GM12878 (cell line): ENCODE data around the gene NR2F1.

Experiments used
- CHD4 ChIP-seq: fragments of 200-600 bp; sonication (generic); IDR thresholded peaks from 2 replicates; pipeline ENCODE4 v1.6.1; 2016; ENCODE audit warnings: mild to moderate bottlenecking
- MTA3 ChIP-seq: IDR thresholded peaks from 2 replicates; pipeline ENCODE4 v1.6.1; 2012; ENCODE audit warnings: low read length, inconsistent platforms, borderline replicate concordance
- POLR2A ChIP-seq: IDR thresholded peaks from 2 replicates; pipeline ENCODE4 v1.6.1; 2011; ENCODE audit warnings: low read depth, mild to moderate bottlenecking, low read length
- SP1 ChIP-seq: IDR thresholded peaks from one replicate; pipeline ENCODE4 v1.6.1; 2011; ENCODE audit warnings: low read depth, low read length
- TF ChIP-seq, protein P1 (sequence below), 3 experiments: IDR thresholded peaks in 2 of 3; conservative IDR thresholded peaks in 1 of 3; 2 replicates each; pipeline ENCODE4 v1.5.1; 2011; ENCODE audit warnings: low read depth in 3 of 3, low read length in 3 of 3, mild to moderate bottlenecking in 3 of 3, control low read depth in 2 of 3, moderate library complexity in 2 of 3, inconsistent platforms in 1 of 3, mixed read lengths in 1 of 3; ENCODE audit not compliant: control insufficient read depth in 2 of 3, insufficient read depth in 1 of 3; ENCODE audit errors: extremely low read depth in 1 of 3
- TF ChIP-seq, protein P2 (sequence below): IDR thresholded peaks from 2 replicates; pipeline ENCODE4 v1.6.1; 2012; ENCODE audit warnings: mild to moderate bottlenecking, low read depth, low read length

DNA sequence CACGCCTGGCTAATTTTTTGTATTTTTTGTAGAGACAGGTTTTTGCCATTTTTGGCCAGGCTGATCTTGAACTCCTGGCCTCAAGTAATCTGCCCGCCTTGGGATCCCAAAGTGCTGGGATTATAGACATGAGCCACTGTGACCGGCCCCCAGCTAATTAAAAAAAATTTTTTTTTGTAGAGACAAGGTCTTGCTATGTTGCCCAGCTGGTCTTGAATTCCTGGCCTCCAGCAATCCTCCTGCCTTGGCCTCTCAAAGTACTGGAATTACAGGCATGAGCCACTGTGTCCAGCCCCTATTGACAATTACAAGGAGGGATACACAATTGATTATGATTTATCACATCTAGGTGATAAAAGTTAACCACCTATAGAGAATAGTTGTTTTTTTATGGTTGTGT is 59.5 kb downstream of the NR2F1 start:
- TF ChIP-seq, protein P1, sequence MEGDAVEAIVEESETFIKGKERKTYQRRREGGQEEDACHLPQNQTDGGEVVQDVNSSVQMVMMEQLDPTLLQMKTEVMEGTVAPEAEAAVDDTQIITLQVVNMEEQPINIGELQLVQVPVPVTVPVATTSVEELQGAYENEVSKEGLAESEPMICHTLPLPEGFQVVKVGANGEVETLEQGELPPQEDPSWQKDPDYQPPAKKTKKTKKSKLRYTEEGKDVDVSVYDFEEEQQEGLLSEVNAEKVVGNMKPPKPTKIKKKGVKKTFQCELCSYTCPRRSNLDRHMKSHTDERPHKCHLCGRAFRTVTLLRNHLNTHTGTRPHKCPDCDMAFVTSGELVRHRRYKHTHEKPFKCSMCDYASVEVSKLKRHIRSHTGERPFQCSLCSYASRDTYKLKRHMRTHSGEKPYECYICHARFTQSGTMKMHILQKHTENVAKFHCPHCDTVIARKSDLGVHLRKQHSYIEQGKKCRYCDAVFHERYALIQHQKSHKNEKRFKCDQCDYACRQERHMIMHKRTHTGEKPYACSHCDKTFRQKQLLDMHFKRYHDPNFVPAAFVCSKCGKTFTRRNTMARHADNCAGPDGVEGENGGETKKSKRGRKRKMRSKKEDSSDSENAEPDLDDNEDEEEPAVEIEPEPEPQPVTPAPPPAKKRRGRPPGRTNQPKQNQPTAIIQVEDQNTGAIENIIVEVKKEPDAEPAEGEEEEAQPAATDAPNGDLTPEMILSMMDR (IDR thresholded peaks at IDR 0.05 in 2 of 3, conservative IDR thresholded peaks at IDR 0.05 in 1 of 3; ENCODE audit: control insufficient read depth in 2 of 3, extremely low read depth in 1 of 3, insufficient read depth in 1 of 3, low read depth in 3 of 3, low read length in 3 of 3): no peak
- TF ChIP-seq, protein P2, sequence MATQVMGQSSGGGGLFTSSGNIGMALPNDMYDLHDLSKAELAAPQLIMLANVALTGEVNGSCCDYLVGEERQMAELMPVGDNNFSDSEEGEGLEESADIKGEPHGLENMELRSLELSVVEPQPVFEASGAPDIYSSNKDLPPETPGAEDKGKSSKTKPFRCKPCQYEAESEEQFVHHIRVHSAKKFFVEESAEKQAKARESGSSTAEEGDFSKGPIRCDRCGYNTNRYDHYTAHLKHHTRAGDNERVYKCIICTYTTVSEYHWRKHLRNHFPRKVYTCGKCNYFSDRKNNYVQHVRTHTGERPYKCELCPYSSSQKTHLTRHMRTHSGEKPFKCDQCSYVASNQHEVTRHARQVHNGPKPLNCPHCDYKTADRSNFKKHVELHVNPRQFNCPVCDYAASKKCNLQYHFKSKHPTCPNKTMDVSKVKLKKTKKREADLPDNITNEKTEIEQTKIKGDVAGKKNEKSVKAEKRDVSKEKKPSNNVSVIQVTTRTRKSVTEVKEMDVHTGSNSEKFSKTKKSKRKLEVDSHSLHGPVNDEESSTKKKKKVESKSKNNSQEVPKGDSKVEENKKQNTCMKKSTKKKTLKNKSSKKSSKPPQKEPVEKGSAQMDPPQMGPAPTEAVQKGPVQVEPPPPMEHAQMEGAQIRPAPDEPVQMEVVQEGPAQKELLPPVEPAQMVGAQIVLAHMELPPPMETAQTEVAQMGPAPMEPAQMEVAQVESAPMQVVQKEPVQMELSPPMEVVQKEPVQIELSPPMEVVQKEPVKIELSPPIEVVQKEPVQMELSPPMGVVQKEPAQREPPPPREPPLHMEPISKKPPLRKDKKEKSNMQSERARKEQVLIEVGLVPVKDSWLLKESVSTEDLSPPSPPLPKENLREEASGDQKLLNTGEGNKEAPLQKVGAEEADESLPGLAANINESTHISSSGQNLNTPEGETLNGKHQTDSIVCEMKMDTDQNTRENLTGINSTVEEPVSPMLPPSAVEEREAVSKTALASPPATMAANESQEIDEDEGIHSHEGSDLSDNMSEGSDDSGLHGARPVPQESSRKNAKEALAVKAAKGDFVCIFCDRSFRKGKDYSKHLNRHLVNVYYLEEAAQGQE: no peak
- TF ChIP-seq MTA3 (no peak), SP1 (no peak), POLR2A (no peak), CHD4 (no peak)
